Sigmoid colon (tissue), 4 donors: ENCODE data around the gene IQSEC2.

ENCODE experiments used
- EP300 ChIP-seq, 4 donors: sonication (generic); formaldehyde crosslinking; IDR thresholded peaks; one replicate each; pipeline ENCODE4 v1.6.1; 2017; ENCODE audit warnings: antibody characterized with exemption in 4 of 4
- POLR2A ChIP-seq, 2 donors: fragments of 450-650 bp; IDR thresholded peaks; one replicate each; pipeline ENCODE4 v1.6.1; 2016; ENCODE audit warnings: antibody characterized with exemption in 2 of 2, mild to moderate bottlenecking in 2 of 2, moderate library complexity in 2 of 2
- POLR2AphosphoS5 ChIP-seq, 4 donors: sonication (generic); formaldehyde crosslinking; IDR thresholded peaks; one replicate each; pipeline ENCODE4 v1.6.1; 2017; ENCODE audit warnings: antibody characterized with exemption in 4 of 4
- TF ChIP-seq, protein P1 (sequence below), 4 experiments: fragments of 450-650 bp in 3 of 4; fragments of 200-600 bp in 1 of 4; IDR thresholded peaks; one replicate each; pipeline ENCODE4 v1.5.1; 2016 to 2019; ENCODE audit warnings: antibody characterized with exemption in 4 of 4, mild to moderate bottlenecking in 3 of 4, moderate library complexity in 2 of 4

DNA sequence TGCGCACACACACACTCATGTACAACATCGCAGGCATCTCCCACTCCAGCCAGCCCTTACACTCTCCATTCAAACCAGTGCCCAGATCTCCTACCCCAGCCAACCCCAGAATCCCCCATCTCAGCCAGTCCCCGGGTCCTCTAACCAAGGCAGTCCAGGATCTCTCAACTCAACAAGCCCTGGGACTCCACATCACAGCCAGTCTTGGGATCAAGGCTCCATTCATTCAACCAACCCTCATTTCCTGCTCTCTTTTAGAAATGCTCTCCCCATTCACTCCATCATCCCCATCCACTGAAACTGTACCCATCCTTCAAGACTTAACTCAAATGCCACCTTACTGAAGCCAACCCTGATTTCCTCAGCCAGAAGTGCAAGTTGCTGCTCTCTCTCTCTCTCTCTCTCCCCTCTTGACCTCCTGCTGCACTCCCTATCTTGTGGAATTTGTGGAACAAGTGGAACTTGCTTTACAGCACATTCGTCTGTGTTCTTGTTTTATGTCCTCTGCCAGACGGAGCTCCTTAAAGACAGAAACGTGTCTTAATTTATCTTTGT lies 40.6 kb upstream of the IQSEC2 start:
- TF ChIP-seq POLR2A (IDR thresholded peaks at IDR 0.05) (no peak), EP300 (IDR thresholded peaks at IDR 0.05) (no peak), POLR2AphosphoS5 (IDR thresholded peaks at IDR 0.05) (no peak)
- TF ChIP-seq, protein P1, sequence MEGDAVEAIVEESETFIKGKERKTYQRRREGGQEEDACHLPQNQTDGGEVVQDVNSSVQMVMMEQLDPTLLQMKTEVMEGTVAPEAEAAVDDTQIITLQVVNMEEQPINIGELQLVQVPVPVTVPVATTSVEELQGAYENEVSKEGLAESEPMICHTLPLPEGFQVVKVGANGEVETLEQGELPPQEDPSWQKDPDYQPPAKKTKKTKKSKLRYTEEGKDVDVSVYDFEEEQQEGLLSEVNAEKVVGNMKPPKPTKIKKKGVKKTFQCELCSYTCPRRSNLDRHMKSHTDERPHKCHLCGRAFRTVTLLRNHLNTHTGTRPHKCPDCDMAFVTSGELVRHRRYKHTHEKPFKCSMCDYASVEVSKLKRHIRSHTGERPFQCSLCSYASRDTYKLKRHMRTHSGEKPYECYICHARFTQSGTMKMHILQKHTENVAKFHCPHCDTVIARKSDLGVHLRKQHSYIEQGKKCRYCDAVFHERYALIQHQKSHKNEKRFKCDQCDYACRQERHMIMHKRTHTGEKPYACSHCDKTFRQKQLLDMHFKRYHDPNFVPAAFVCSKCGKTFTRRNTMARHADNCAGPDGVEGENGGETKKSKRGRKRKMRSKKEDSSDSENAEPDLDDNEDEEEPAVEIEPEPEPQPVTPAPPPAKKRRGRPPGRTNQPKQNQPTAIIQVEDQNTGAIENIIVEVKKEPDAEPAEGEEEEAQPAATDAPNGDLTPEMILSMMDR (IDR thresholded peaks at IDR 0.05), result no peak
